Measurements from ENCODE around the gene LCK. TPM values are rescaled to one million over a fixed set of nuclear protein-coding genes. Genes with fewer than 3 reads are reported as not detected.

Gene LCK
- polyA plus RNA-seq, 1 donor from 2014 or later = not detected

DNA sequence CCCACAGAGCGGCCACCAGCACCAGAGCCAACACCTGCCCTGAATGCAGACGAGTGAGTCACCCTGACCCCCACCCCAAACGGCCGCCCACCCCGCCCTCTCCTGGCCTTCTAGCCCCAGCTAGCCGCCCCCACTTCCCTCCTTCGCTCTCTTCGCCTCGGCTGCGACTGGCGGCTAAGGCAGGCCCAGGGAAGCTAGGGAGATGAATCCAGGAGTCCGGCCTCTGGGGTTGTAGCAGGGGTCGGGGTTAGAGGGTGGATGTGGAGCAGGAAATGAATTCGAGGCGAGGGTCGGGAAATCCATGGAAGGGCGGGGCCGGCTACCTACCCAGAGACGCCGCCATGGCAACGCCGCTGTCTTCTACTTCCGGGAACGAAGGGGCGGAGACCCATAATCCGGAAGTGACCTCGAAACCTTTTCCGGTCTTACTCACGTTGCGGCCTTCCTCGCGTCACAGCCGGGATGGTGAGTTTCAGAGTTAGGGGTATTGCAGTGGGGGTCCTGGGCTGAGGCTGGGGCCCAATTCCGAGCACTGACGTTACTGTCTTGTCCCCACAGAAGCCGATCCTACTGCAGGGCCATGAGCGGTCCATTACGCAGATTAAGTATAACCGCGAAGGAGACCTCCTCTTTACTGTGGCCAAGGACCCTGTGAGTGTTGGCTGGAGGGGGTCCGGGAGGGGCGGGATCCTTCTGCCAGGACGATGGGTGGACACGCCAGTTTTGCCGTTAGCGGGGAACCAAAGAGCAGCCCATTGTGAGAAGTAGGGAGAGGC, 28.9 kb upstream of the LCK start, which contains the start of the genes EIF3I and TMEM234:
Gene EIF3I (plus strand): TSS at position 428 of the 776 bp plus-strand sequence. CDS start 35 bp downstream, at position 463.
Gene TMEM234 (minus strand): TSS at position 374 of the 776 bp plus-strand sequence. CDS start 31 bp downstream, at position 343.
- Histone ChIP-seq H3K9me2 (ENCODE audit: insufficient read depth, low read length) (no peaks in the 10 kb centered on the region), H3K79me2 (replicated peaks; ENCODE audit: insufficient read depth, low read length) (peaks cover 22% of the 10 kb centered on the region), H3K4me2 (ENCODE audit: low read length) (peak within 1 kb of the TSS; percentile 93), H2AFZ (ENCODE audit: low read depth, low read length) (peak within 1 kb of the TSS; percentile 75), H3K27me3 (ENCODE audit: insufficient read depth, low read depth, low read length) (no peaks in the 10 kb centered on the region), H3K9ac (ENCODE audit: low read length) (peak within 1 kb of the TSS; percentile 89), H3K9me3 (ENCODE audit: low read length) (no peaks in the 10 kb centered on the region), H3K27ac (ENCODE audit: low read length) (peak within 1 kb of the TSS; percentile 89), H4K20me1 (ENCODE audit: insufficient read depth) (no peaks in the 10 kb centered on the region), H3F3A (ENCODE audit: insufficient read depth, low read length, poor library complexity, severe bottlenecking) (no peaks in the 10 kb centered on the region), H3K36me3 (ENCODE audit: insufficient read depth, low read length) (no peaks in the 10 kb centered on the region), H3K4me3 (ENCODE audit: low read length) (peak within 1 kb of the TSS; percentile 80)
- TF ChIP-seq RAD21 (conservative IDR thresholded peaks at IDR 0.05) (no peak), EP300 (conservative IDR thresholded peaks at IDR 0.05; ENCODE audit: poor library complexity, severe bottlenecking) (no peak), CTCF (IDR thresholded peaks at IDR 0.05; ENCODE audit: poor library complexity, severe bottlenecking) (no peak), SMC3 (conservative IDR thresholded peaks at IDR 0.05; ENCODE audit: poor library complexity) (peak; percentile 17), POLR2AphosphoS5 (IDR thresholded peaks at IDR 0.05) (peak; percentile 94), EZH2 (IDR thresholded peaks at IDR 0.05; ENCODE audit: borderline replicate concordance, insufficient read depth, low read length, poor library complexity, severe bottlenecking) (no peak), MXI1 (conservative IDR thresholded peaks at IDR 0.05; ENCODE audit: poor library complexity, severe bottlenecking) (peak; percentile 90), TAF1 (IDR thresholded peaks at IDR 0.05; ENCODE audit: low read depth) (no peak), REST (IDR thresholded peaks at IDR 0.05; ENCODE audit: borderline replicate concordance) (peak; percentile 25)

DNA sequence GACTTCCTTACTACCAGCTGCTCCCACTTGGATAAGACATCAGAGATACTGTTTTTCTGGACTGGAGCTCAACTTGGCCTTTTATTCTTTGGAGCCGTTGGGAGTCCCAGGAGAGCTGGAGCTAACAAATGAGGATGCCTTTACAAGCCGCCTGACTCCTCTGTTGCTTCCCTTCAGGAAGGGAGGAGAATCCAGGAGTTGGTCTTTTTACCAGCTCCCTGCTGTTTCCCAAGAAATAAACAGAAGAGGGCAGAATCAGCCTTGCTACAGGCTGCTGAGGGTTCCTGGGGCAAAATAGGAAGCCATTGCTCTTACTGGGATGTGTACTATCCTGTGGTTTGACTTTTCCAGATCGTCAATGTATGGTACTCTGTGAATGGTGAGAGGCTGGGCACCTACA, 27.4 kb upstream of the LCK start:
- no peaks in the 10 kb centered on the region for H3F3A ChIP-seq (ENCODE audit: insufficient read depth, low read length, poor library complexity, severe bottlenecking)
- H3K4me2 ChIP-seq (ENCODE audit: low read length) = no peak overlapping the region
- peaks cover 22% of the 10 kb centered on the region for H3K79me2 ChIP-seq (replicated peaks; ENCODE audit: insufficient read depth, low read length)
- H3K36me3 ChIP-seq (ENCODE audit: insufficient read depth, low read length) = no peaks in the 10 kb centered on the region
- no peak for TF ChIP-seq CTCF (IDR thresholded peaks at IDR 0.05; ENCODE audit: poor library complexity, severe bottlenecking)
- TF ChIP-seq SMC3 (conservative IDR thresholded peaks at IDR 0.05; ENCODE audit: poor library complexity) = no peak
- TF ChIP-seq EZH2 (IDR thresholded peaks at IDR 0.05; ENCODE audit: borderline replicate concordance, insufficient read depth, low read length, poor library complexity, severe bottlenecking) = no peak
- no peak for TF ChIP-seq RAD21 (conservative IDR thresholded peaks at IDR 0.05)
- no peak for TF ChIP-seq EP300 (conservative IDR thresholded peaks at IDR 0.05; ENCODE audit: poor library complexity, severe bottlenecking)
- no peaks in the 10 kb centered on the region for H3K9me3 ChIP-seq (ENCODE audit: low read length)
- no peaks in the 10 kb centered on the region for H3K27me3 ChIP-seq (ENCODE audit: insufficient read depth, low read depth, low read length)
- H3K9ac ChIP-seq (ENCODE audit: low read length) = no peak overlapping the region
- no peak overlapping the region for H3K27ac ChIP-seq (ENCODE audit: low read length)
- no peak overlapping the region for H2AFZ ChIP-seq (ENCODE audit: low read depth, low read length)
- peak overlapping the region; percentile 80 for H3K4me3 ChIP-seq (ENCODE audit: low read length)
- H4K20me1 ChIP-seq (ENCODE audit: insufficient read depth) = no peaks in the 10 kb centered on the region
- H3K9me2 ChIP-seq (ENCODE audit: insufficient read depth, low read length) = no peaks in the 10 kb centered on the region
